Heart right ventricle (tissue), 16 donors: Measurements from ENCODE around the gene CCDC9B. TPM values are rescaled to one million over a fixed set of nuclear protein-coding genes. Genes with fewer than 3 reads are reported as not detected.

Experiments
- ATAC-seq, 8 donors: fragments of 200-7000 bp; cut with Tn5 transposase; one replicate each; pipeline ENCODE4 v1.9.1; 2020; ENCODE audit warnings: mild to moderate bottlenecking in 8 of 8, moderate library complexity in 8 of 8, moderate number of reproducible peaks in 1 of 8
- DNase-seq, 2 donors: peaks; one replicate each; pipeline ENCODE4 v3.0.0-alpha.2; 2020
- H3K27ac ChIP-seq, 10 donors: fragments of 200-600 bp; sonication (generic) in 2 of 10; one replicate each; pipeline versions ENCODE4 v1.5.0 to v1.8.0; 2020 to 2022; ENCODE audit warnings: mild to moderate bottlenecking in 3 of 10
- H3K27me3 ChIP-seq, 7 donors: fragments of 200-600 bp; one replicate each; pipeline ENCODE4 v1.8.0; 2021 to 2022; ENCODE audit warnings: mild to moderate bottlenecking in 2 of 7
- H3K36me3 ChIP-seq, 9 donors: fragments of 200-600 bp; sonication (generic) in 1 of 9; one replicate each; pipeline versions ENCODE4 v1.5.0 to v1.8.0; 2020 to 2022; ENCODE audit warnings: mild to moderate bottlenecking in 2 of 9
- H3K4me1 ChIP-seq, 9 donors: fragments of 200-600 bp; sonication (generic) in 1 of 9; one replicate each; pipeline versions ENCODE4 v1.5.0 to v1.8.0; 2020 to 2022; ENCODE audit warnings: mild to moderate bottlenecking in 4 of 9
- H3K4me3 ChIP-seq, 10 donors: fragments of 200-600 bp; sonication (generic) in 2 of 10; one replicate each; pipeline versions ENCODE4 v1.5.0 to v1.8.0; 2020 to 2022; ENCODE audit warnings: mild to moderate bottlenecking in 7 of 10, moderate library complexity in 2 of 10
- H3K9me3 ChIP-seq, 11 donors: fragments of 200-600 bp in 10 of 11; sonication (generic) in 2 of 11; one replicate each; pipeline versions ENCODE4 v1.5.0 to v1.8.0; 2013 to 2022; ENCODE audit warnings: mild to moderate bottlenecking in 2 of 11, control low read depth in 1 of 11, moderate library complexity in 1 of 11
- WGBS, 2 donors: extraction: QIAGEN DNeasy Blood & Tissue Kit; methylation state at CpG; one replicate each; pipeline ENCODE4 v1.1.7; 2013; ENCODE audit warnings: inconsistent platforms in 1 of 2; 5-methylcytosine and 5-hydroxymethylcytosine counted together
- intact Hi-C, 10 donors: fragments of 100-400 bp; cut with DNase I; formaldehyde crosslinking; loops; one replicate each; pipeline versions ENCODE4 v1.11.1 to v1.14.2; 2022
- polyA plus RNA-seq, 2 donors: library from polyadenylated mRNA; stranded (reverse); fragments of 200-250 nt; gene quantifications; one replicate each; pipeline ENCODE4 v1.2.3, GENCODE V29; 2013
- total RNA-seq, 10 donors: library from RNA; stranded (reverse); fragmentation: NEBNext Ultra II Directional in 3 of 10; extraction: Animal tissue kit (Norgen Biotek cat#: 25700) in 3 of 10; gene quantifications; one replicate each; pipeline versions ENCODE4 v1.2.1 to v1.2.4, GENCODE V29; 2021 to 2023
- TF ChIP-seq, protein P1 (sequence below), 9 donors: fragments of 200-600 bp; sonication (generic) in 2 of 9; IDR thresholded peaks; one replicate each; pipeline versions ENCODE4 v1.5.0 to v1.8.0; 2021 to 2022; ENCODE audit warnings: antibody characterized with exemption in 9 of 9, mild to moderate bottlenecking in 5 of 9, moderate library complexity in 1 of 9
- donor health status: Arrhythmogenic right ventricular cardiomyopathy.
- donor health status: ischemic (EF 13 %, LVEDD 7.1; RV severe dilation, severe dysfunction).
- donor health status: healthy with polysubstance abuse.
- donor health status: DM: no; HTN: yes; CAD: no.
- donor health status: DM: no; HTN: no; CAD: no.
- donor health status: ischemic (EF 25% LVEDD 6.9; RV normal size, moderate dysfunction).
- donor health status: ischemic (EF 25% LVEDD 5.7; RV mildly dilated, moderate dysfunction).
- donor health status: healthy.
- donor health status: DM: yes; HTN: yes; CAD: no.
- donor health status: Ischemic cardiomyopathy.
- donor health status: ischemic (EF 35%, LVEDD 5.7; RV mildly dilated, moderate dysfunction).
- donor health status: nonischemic (EF 11% LVEDD 7.7; RV severe dilation, severe dysfunction).
- donor health status: DM: yes; HTN: yes; CAD: no.
- donor health status: PGD.
- donor health status: ischemic (EF 29% LVEDD 5.4; RV normal size, mild dysfunction).
- donor health status: nonischemic (EF 23%, LVEDD 6.1; RV moderate dilation, normal function).

CCDC9B gene
- total and polyA plus RNA-seq, 12 donors, result 13.0 to 190 (median 144) TPM

DNA sequence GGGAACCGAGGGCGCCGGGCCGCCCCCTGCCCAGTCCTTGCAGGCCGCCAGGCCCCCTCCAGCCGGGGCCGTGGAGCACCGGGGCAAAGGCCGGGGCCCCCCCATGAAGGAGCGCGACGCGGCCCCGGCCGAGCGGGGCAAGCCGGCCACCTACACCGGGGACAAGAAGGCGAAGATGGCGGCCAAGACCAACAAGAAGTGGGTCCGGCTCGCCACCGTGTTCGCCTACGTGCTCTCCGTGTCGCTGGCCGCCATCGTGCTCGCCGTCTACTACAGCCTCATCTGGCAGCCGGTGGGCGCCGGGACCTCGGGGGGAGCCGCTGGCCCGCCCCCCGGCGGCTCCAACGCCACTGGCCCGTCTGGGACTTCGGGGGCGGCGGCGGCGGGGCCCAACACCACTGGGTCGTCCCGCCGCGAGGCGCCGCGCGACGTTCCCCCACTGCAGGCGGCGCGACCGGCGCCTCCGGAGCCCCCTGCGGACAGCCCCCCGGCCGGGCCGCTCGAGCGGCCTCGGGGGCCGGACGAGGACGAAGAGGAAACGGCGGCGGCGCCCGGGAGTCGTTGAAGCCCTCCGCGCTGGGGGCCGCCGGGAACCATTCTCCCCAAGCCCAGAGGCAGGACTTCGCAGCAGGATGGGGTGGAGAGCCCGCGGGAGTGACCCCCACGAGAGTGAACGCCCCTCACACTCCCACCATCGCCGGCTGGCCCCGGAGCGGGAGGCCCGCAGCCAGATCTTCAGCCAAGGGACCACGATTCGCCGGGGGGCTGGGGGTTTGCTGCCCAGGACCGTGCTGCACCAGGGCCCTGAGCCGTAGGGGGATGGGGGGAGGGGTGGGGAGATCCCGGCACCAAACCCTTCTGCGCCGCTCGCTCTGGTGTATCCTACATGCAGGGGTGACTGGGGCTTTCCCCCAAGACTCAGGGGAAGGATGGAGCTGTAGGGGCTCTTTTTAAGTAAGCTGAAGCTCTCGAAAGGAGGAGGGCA, 16.5 kb downstream of the CCDC9B start:
- WGBS, 2 donors, result 1% methylated on average over 65 to 101 of the region's 101 CpGs
- TF ChIP-seq, protein P1, sequence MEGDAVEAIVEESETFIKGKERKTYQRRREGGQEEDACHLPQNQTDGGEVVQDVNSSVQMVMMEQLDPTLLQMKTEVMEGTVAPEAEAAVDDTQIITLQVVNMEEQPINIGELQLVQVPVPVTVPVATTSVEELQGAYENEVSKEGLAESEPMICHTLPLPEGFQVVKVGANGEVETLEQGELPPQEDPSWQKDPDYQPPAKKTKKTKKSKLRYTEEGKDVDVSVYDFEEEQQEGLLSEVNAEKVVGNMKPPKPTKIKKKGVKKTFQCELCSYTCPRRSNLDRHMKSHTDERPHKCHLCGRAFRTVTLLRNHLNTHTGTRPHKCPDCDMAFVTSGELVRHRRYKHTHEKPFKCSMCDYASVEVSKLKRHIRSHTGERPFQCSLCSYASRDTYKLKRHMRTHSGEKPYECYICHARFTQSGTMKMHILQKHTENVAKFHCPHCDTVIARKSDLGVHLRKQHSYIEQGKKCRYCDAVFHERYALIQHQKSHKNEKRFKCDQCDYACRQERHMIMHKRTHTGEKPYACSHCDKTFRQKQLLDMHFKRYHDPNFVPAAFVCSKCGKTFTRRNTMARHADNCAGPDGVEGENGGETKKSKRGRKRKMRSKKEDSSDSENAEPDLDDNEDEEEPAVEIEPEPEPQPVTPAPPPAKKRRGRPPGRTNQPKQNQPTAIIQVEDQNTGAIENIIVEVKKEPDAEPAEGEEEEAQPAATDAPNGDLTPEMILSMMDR (IDR thresholded peaks at IDR 0.05), result peak in 1 of 9 donors; percentile 15
- Histone ChIP-seq H3K36me3 (peaks cover 0 to 12% (median 0%) of the 10 kb centered on the region in 9 donors), H3K27me3 (no peaks in the 10 kb centered on the region), H3K4me1 (peaks cover 7 to 62% (median 50%) of the 10 kb centered on the region in 9 donors), H3K4me3 (peak overlapping the region; percentile 63 to 93 (median 82)), H3K27ac (peak overlapping the region; percentile 78 to 94 (median 90)), H3K9me3 (no peaks in the 10 kb centered on the region)
- peak in 1 of 8 donors; percentile 22 for ATAC-seq
- DNase-seq, result peak in 1 of 2 donors; percentile 52
- intact Hi-C loops, result loop anchor here in 4 of 10 donors (1.0 to 10.0 kb wide), 5 partner anchors 14 to 98 kb away; partner anchors contain the start of gene CCDC9B (in 2 of the 4)

DNA sequence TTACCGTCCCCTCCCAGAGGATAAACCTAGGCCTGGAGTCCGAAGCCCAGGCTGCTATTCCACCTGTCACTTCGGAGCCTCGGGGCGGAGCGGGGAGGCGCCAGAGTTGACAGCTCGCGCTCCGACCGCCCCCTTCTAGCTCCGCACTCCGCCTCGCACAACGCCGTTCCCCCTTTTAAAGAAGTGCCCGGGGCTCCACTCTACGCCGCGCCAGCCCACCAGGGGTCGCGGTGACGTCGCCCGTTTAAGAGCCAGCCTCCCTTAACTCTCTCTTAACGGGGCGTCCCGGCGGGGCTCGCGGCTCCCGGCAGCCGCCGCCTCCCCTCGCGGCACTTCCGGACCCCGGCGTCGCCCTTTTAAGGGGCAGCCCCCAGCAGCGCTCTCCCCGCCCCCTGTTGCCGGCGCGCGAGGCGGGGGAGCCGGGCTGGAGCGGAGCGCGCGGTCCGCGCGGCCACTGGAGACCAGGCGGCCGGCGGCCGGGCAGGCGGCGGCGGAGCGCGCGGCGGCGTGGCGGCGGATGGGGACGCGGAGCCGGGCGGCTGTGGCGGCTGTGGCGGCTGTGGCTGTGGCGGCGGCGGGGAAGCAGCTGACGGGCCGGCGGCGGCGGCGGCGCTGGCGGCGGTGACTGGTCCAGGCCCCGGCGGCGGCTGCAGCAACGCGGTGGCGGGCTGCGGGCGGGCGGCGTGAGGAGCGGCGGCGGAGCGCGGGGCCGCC, 17.3 kb downstream of the CCDC9B start, which contains the start of gene INAFM2:
Gene INAFM2, plus strand, starts transcription at position 454 of the 714 bp plus-strand sequence. CDS start 364 bp downstream, outside the sequence.
- WGBS, 2 donors, result 0 to 1% methylated on average over 72 to 103 of the region's 103 CpGs
- H3K4me1 ChIP-seq, result peaks cover 7 to 54% (median 42%) of the 10 kb centered on the region in 9 donors

DNA sequence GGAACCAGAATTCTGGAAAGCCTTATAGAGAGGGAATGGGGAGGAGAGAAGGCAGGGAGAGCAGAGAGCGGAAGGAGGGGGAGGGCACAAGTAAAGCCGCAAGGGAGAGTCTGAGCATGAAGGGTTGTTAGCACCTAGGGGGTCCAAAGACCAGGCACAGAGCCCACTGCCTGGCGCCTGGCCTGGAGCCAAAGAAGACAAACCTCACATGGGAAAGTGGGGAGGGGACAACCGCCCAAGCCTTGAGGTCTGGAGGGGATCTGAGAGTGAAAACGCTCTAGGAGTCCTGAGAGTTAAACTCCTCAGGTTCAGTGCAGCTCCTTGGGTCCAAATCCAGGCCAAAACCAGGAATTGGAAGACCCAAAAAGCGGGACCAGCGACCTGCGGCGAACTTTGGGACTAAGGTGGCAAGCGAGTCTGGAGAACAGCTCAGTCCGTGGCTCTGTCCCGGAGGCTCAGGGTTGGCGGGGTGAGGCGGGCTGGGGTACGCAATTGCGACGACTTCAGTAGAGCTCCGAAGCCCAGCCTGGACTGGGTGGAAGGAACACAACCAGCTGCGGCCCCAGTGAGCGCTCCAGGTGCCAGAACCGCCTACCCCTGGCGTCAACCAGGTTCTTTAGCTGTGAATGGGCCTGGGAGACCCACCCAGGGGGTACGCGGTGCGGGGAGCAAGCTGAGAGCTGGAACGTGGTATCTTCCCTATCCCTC, 18.1 kb downstream of the CCDC9B start:
- peak in 6 of 8 donors; percentile 1 to 13 (median 4) for ATAC-seq
- intact Hi-C loops, result loop anchor here in 4 of 10 donors (1.0 to 10.0 kb wide), 5 partner anchors 16 to 100 kb away; partner anchors contain the start of gene CCDC9B (in 2 of the 4)
- H3K27me3 ChIP-seq, result no peaks in the 10 kb centered on the region

More for the DNA sequence above, 17.3 kb downstream of the CCDC9B start, which contains the start of gene INAFM2:
- Histone ChIP-seq H3K27ac (peak within 1 kb of the TSS; percentile 78 to 94 (median 90)), H3K4me3 (peak within 1 kb of the TSS; percentile 63 to 93 (median 82)), H3K9me3 (no peaks in the 10 kb centered on the region), H3K36me3 (peaks cover 0 to 12% (median 0%) of the 10 kb centered on the region in 9 donors), H3K27me3 (no peaks in the 10 kb centered on the region)
- intact Hi-C loops, result loop anchor here in 4 of 10 donors (1.0 to 10.0 kb wide), 5 partner anchors 15 to 99 kb away; partner anchors contain the start of gene CCDC9B (in 2 of the 4)
- DNase-seq, result peak; percentile 90 to 94
- TF ChIP-seq, protein P1 (IDR thresholded peaks at IDR 0.05), result peak; percentile 68 to 86 (median 77)
- peak; percentile 90 to 93 (median 92) for ATAC-seq

More for the DNA sequence above, 18.1 kb downstream of the CCDC9B start:
- 48% methylated on average over 26 of the region's 26 CpGs for WGBS, 2 donors
- DNase-seq, result no peak
- Histone ChIP-seq H3K4me3 (peak overlapping the region in 9 of 10 donors; percentile 7 to 93 (median 48)), H3K27ac (peak overlapping the region; percentile 57 to 92 (median 79)), H3K4me1 (peaks cover 7 to 47% (median 35%) of the 10 kb centered on the region in 9 donors), H3K9me3 (no peaks in the 10 kb centered on the region), H3K36me3 (peaks cover 0 to 12% (median 0%) of the 10 kb centered on the region in 9 donors)
- TF ChIP-seq, protein P1 (IDR thresholded peaks at IDR 0.05), result no peak
